PC-3 (cell line): ENCODE data around the gene GPBP1L1. TPM values are rescaled to one million over a fixed set of nuclear protein-coding genes. Genes with fewer than 3 reads are reported as not detected.

ENCODE experiments used
- ATAC-seq: fragments of 200-7000 bp; cut with Tn5 transposase; 2 replicates; pipeline ENCODE4 v1.9.1; 2020; ENCODE audit warnings: mild to moderate bottlenecking, moderate library complexity
- BruUV-seq: library from RNA; stranded (reverse); fragments of 400-500 nt; replicated peaks from 2 replicates; lab custom pipeline; 2021; lab: Mats Ljungman, UMichigan
- CTCF ChIA-PET: fragments of 300-600 bp; sonication (Branson Sonifier 250); formaldehyde crosslinking; loops from one replicate; lab custom pipeline; 2022; ENCODE audit warnings: antibody characterized with exemption; lab: Charles Lee
- POLR2A ChIA-PET: fragments of 300-600 bp; sonication (Branson Sonifier 250); formaldehyde crosslinking; loops from one replicate; lab custom pipeline; 2022; ENCODE audit warnings: antibody characterized with exemption; ENCODE audit not compliant: unreplicated experiment; lab: Charles Lee
- DNase-seq: peaks from one replicate; pipeline ENCODE4 v3.0.0-alpha.2; 2015
- H2AFZ ChIP-seq: fragments of 300-600 bp; sonication (generic); 2 replicates; pipeline ENCODE4 v1.6.0; 2016; ENCODE audit warnings: antibody characterized with exemption, low read length
- H3F3A ChIP-seq: fragments of 300-600 bp; sonication (generic); one replicate; pipeline ENCODE4 v1.6.0; 2017; ENCODE audit warnings: antibody characterized with exemption, low read length, control low read depth, mild to moderate bottlenecking; ENCODE audit not compliant: unreplicated experiment
- H3K27ac ChIP-seq: fragments of 300-600 bp; sonication (generic); 2 replicates; pipeline ENCODE4 v1.5.1; 2016; ENCODE audit warnings: mild to moderate bottlenecking, low read length
- H3K27me3 ChIP-seq: fragments of 300-600 bp; sonication (generic); 2 replicates; pipeline ENCODE4 v1.6.1; 2016; ENCODE audit warnings: low read length, mixed read lengths
- H3K36me3 ChIP-seq: fragments of 300-600 bp; sonication (generic); 2 replicates; pipeline ENCODE4 v1.6.1; 2016; ENCODE audit warnings: low read depth, mixed run types, low read length, mixed read lengths
- H3K4me1 ChIP-seq: fragments of 300-600 bp; sonication (generic); 2 replicates; pipeline ENCODE4 v1.5.1; 2016; ENCODE audit warnings: low read length; ENCODE audit not compliant: insufficient read depth
- H3K4me2 ChIP-seq: fragments of 300-600 bp; sonication (generic); 2 replicates; pipeline ENCODE4 v1.6.0; 2016; ENCODE audit warnings: low read length
- H3K4me3 ChIP-seq: fragments of 300-600 bp; sonication (generic); 2 replicates; pipeline ENCODE4 v1.5.1; 2016; ENCODE audit warnings: mild to moderate bottlenecking, low read length, mixed read lengths
- H3K79me2 ChIP-seq: fragments of 300-600 bp; sonication (generic); 2 replicates; pipeline ENCODE4 v1.6.1; 2017; ENCODE audit warnings: low read length, mixed read lengths
- H3K9ac ChIP-seq: fragments of 300-600 bp; sonication (generic); 2 replicates; pipeline ENCODE4 v1.6.0; 2016; ENCODE audit warnings: mild to moderate bottlenecking, low read length
- H3K9me2 ChIP-seq: fragments of 300-600 bp; sonication (generic); replicated peaks from 2 replicates; pipeline ENCODE4 v1.6.1; 2016; ENCODE audit warnings: mixed run types, low read length, mixed read lengths
- H3K9me3 ChIP-seq: fragments of 300-600 bp; sonication (generic); 2 replicates; pipeline ENCODE4 v1.6.1; 2016; ENCODE audit warnings: low read length, mixed read lengths
- H4K20me1 ChIP-seq: fragments of 300-600 bp; sonication (generic); 2 replicates; pipeline ENCODE4 v1.6.1; 2016; ENCODE audit warnings: low read length, mixed read lengths
- EZH2 ChIP-seq: fragments of 300-600 bp; sonication (generic); IDR thresholded peaks from one replicate; pipeline ENCODE4 v1.6.1; 2017; ENCODE audit warnings: antibody characterized with exemption, mild to moderate bottlenecking, low read length; ENCODE audit not compliant: unreplicated experiment
- EZH2phosphoT487 ChIP-seq: fragments of 300-600 bp; sonication (generic); IDR thresholded peaks from 2 replicates; pipeline ENCODE4 v1.6.1; 2018; ENCODE audit warnings: mild to moderate bottlenecking, antibody characterized with exemption, low read length, borderline replicate concordance
- intact Hi-C: fragments of 100-400 bp; cut with micrococcal nuclease; formaldehyde crosslinking; loops from 2 replicates; pipeline ENCODE4 v1.9.0; 2023
- total RNA-seq: library from RNA; depleted of rRNA; stranded (reverse); fragments of >200 nt; gene quantifications from 2 replicates; pipeline ENCODE4 v1.2.3, GENCODE V29; 2014
- TF ChIP-seq, protein P1 (sequence below): fragments of 300-600 bp; sonication (generic); conservative IDR thresholded peaks from 2 replicates; pipeline ENCODE4 v1.5.1; 2017; ENCODE audit warnings: antibody characterized with exemption, low read depth, mild to moderate bottlenecking, low read length

GPBP1L1 gene
- total RNA-seq, 1 experiment from 2014 or later: 63.0 TPM

GRCh38 chr1:45669379-45669778 lies 17.0 kb downstream of the GPBP1L1 start:
- Histone ChIP-seq H3K27ac (no peak overlapping the region), H3K9ac (no peak overlapping the region), H3F3A (no peaks in the 10 kb centered on the region), H3K27me3 (no peaks in the 10 kb centered on the region), H4K20me1 (peaks cover 53% of the 10 kb centered on the region), H3K4me2 (no peak overlapping the region), H3K4me3 (no peak overlapping the region), H3K79me2 (peaks cover 99% of the 10 kb centered on the region), H3K36me3 (peaks cover 21% of the 10 kb centered on the region; the same call in 1 of the 2 replicates), H2AFZ (no peak overlapping the region), H3K9me3 (no peaks in the 10 kb centered on the region), H3K9me2 (no peaks in the 10 kb centered on the region), H3K4me1 (no peaks in the 10 kb centered on the region)
- ChIA-PET POLR2A (interaction anchor here (0.6 kb wide), 1 partner anchor 175 kb away, joined by 4 read pairs; no protein-coding TSS in a partner anchor), CTCF (no interaction called here)
- DNase-seq (no peak), ATAC-seq (no peak)
- no TSS peak for BruUV-seq
- intact Hi-C loops: no loop called here
- no peak for TF ChIP-seq EZH2phosphoT487

GRCh38 chr1:45668526-45668925 lies 17.8 kb downstream of the GPBP1L1 start:
- Histone ChIP-seq H3F3A (no peaks in the 10 kb centered on the region), H3K27me3 (no peaks in the 10 kb centered on the region), H3K9me2 (no peaks in the 10 kb centered on the region), H3K9me3 (no peaks in the 10 kb centered on the region), H3K4me2 (no peak overlapping the region), H3K4me1 (no peaks in the 10 kb centered on the region), H3K36me3 (peaks cover 14% of the 10 kb centered on the region; the same call in 1 of the 2 replicates), H3K4me3 (no peak overlapping the region), H3K9ac (no peak overlapping the region), H3K27ac (no peak overlapping the region), H2AFZ (no peak overlapping the region), H4K20me1 (peaks cover 47% of the 10 kb centered on the region), H3K79me2 (peaks cover 98% of the 10 kb centered on the region)
- ATAC-seq: no peak
- intact Hi-C loops: no loop called here
- CTCF ChIA-PET: no interaction called here
- BruUV-seq: no TSS peak
- POLR2A ChIA-PET: no interaction called here
- TF ChIP-seq, protein P1, sequence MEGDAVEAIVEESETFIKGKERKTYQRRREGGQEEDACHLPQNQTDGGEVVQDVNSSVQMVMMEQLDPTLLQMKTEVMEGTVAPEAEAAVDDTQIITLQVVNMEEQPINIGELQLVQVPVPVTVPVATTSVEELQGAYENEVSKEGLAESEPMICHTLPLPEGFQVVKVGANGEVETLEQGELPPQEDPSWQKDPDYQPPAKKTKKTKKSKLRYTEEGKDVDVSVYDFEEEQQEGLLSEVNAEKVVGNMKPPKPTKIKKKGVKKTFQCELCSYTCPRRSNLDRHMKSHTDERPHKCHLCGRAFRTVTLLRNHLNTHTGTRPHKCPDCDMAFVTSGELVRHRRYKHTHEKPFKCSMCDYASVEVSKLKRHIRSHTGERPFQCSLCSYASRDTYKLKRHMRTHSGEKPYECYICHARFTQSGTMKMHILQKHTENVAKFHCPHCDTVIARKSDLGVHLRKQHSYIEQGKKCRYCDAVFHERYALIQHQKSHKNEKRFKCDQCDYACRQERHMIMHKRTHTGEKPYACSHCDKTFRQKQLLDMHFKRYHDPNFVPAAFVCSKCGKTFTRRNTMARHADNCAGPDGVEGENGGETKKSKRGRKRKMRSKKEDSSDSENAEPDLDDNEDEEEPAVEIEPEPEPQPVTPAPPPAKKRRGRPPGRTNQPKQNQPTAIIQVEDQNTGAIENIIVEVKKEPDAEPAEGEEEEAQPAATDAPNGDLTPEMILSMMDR: no peak
- no peak for TF ChIP-seq EZH2
- TF ChIP-seq EZH2phosphoT487: no peak
- no peak for DNase-seq

- Histone ChIP-seq H3K9me3 (no peaks in the 10 kb centered on the region), H3K4me1 (no peaks in the 10 kb centered on the region), H3K4me2 (no peak overlapping the region), H3K9me2 (no peaks in the 10 kb centered on the region), H3K27me3 (no peaks in the 10 kb centered on the region), H3K4me3 (no peak overlapping the region), H3K9ac (no peak overlapping the region), H3K27ac (no peak overlapping the region), H4K20me1 (peaks cover 48% of the 10 kb centered on the region), H3F3A (no peaks in the 10 kb centered on the region), H3K79me2 (peaks cover 98% of the 10 kb centered on the region), H3K36me3 (peaks cover 9% of the 10 kb centered on the region; the same call in 1 of the 2 replicates), H2AFZ (no peak overlapping the region)
- POLR2A ChIA-PET: no interaction called here
- TF ChIP-seq, protein P1: no peak
- TF ChIP-seq EZH2 (no peak), EZH2phosphoT487 (no peak)
- BruUV-seq: no TSS peak
- DNase-seq (no peak), ATAC-seq (no peak)
- intact Hi-C loops: no loop called here
- CTCF ChIA-PET: no interaction called here
These were observed 18.8 kb downstream of the GPBP1L1 start for GRCh38 chr1:45667321-45668111.
